Suprapubic skin (tissue), 4 donors: ENCODE results near the gene LMX1B. TPM values are rescaled to one million over a fixed set of nuclear protein-coding genes. Genes with fewer than 3 reads are reported as not detected.

Experiments used
- DNase-seq, 2 donors: peaks; one replicate each; pipeline ENCODE4 v3.0.0-alpha.2; 2019; ENCODE audit warnings: low spot score in 2 of 2
- H3K27ac ChIP-seq: fragments of 200-600 bp; sonication (generic); one replicate; pipeline ENCODE4 v1.5.1; 2019
- H3K27me3 ChIP-seq: fragments of 200-600 bp; sonication (generic); one replicate; pipeline ENCODE4 v1.5.1; 2019
- H3K36me3 ChIP-seq: fragments of 200-600 bp; sonication (generic); one replicate; pipeline ENCODE4 v1.5.1; 2019
- H3K4me1 ChIP-seq: fragments of 200-600 bp; sonication (generic); one replicate; pipeline ENCODE4 v1.5.1; 2019
- H3K4me3 ChIP-seq: fragments of 200-600 bp; sonication (generic); one replicate; pipeline ENCODE4 v1.5.1; 2019; ENCODE audit warnings: mild to moderate bottlenecking
- H3K9me3 ChIP-seq: fragments of 200-600 bp; sonication (generic); one replicate; pipeline ENCODE4 v1.5.1; 2019
- CTCF ChIP-seq, 2 donors: fragments of 200-600 bp in 1 of 2; fragments of 450-650 bp in 1 of 2; sonication (generic) in 1 of 2; IDR thresholded peaks; one replicate each; pipeline ENCODE4 v1.5.1; 2016 to 2019; ENCODE audit warnings: antibody characterized with exemption in 2 of 2, mild to moderate bottlenecking in 1 of 2, moderate library complexity in 1 of 2
- EP300 ChIP-seq: sonication (generic); formaldehyde crosslinking; IDR thresholded peaks from one replicate; pipeline ENCODE4 v1.6.1; 2017; ENCODE audit warnings: antibody characterized with exemption
- POLR2A ChIP-seq, 2 donors: fragments of 450-650 bp; IDR thresholded peaks; one replicate each; pipeline ENCODE4 v1.6.1; 2017; ENCODE audit warnings: antibody characterized with exemption in 2 of 2, mild to moderate bottlenecking in 2 of 2, moderate library complexity in 2 of 2
- POLR2AphosphoS5 ChIP-seq, 3 donors: sonication (generic); formaldehyde crosslinking; IDR thresholded peaks; one replicate each; pipeline ENCODE4 v1.6.1; 2017; ENCODE audit warnings: antibody characterized with exemption in 3 of 3
- WGBS: methylation state at CpG from one replicate; pipeline ENCODE4 v1.1.5; 2018; 5-methylcytosine and 5-hydroxymethylcytosine counted together
- total RNA-seq, 4 donors: library from RNA; depleted of rRNA; stranded (reverse); fragments of >200 nt; gene quantifications; one replicate each; pipeline ENCODE4 v1.1.0, GENCODE V29; 2016

Gene LMX1B
- total RNA-seq, 4 donors from 2014 or later, result 2.4 to 7.8 (median 5.7) TPM

GRCh38 chr9:126628969-126629674 is 15.4 kb downstream of the LMX1B start:
- Histone ChIP-seq H3K9me3 (no peaks in the 10 kb centered on the region), H3K4me3 (no peak overlapping the region), H3K27ac (no peak overlapping the region), H3K4me1 (peaks cover 11% of the 10 kb centered on the region), H3K27me3 (peaks cover 90% of the 10 kb centered on the region), H3K36me3 (no peaks in the 10 kb centered on the region)
- WGBS, result 55% methylated on average over 11 of the region's 11 CpGs
- DNase-seq, result no peak
- TF ChIP-seq POLR2A (IDR thresholded peaks at IDR 0.05) (no peak), CTCF (IDR thresholded peaks at IDR 0.05) (no peak), EP300 (no peak), POLR2AphosphoS5 (IDR thresholded peaks at IDR 0.05) (no peak)

- TF ChIP-seq POLR2A (IDR thresholded peaks at IDR 0.05), result no peak
- no peak for TF ChIP-seq POLR2AphosphoS5 (IDR thresholded peaks at IDR 0.05)
- no peak for TF ChIP-seq CTCF (IDR thresholded peaks at IDR 0.05)
- no peak for TF ChIP-seq EP300
- 55% methylated on average over 12 of the region's 20 CpGs for WGBS
- H3K27ac ChIP-seq, result no peak overlapping the region
- no peaks in the 10 kb centered on the region for H3K9me3 ChIP-seq
- peaks cover 83% of the 10 kb centered on the region for H3K27me3 ChIP-seq
- DNase-seq, result no peak
- H3K4me3 ChIP-seq, result no peak overlapping the region
- H3K36me3 ChIP-seq, result no peaks in the 10 kb centered on the region
- H3K4me1 ChIP-seq, result peaks cover 2% of the 10 kb centered on the region
Observed at GRCh38 chr9:126630458-126631237, 16.9 kb downstream of the LMX1B start.

GRCh38 chr9:126631254-126631653 is 17.5 kb downstream of the LMX1B start:
- Histone ChIP-seq H3K36me3 (no peaks in the 10 kb centered on the region), H3K9me3 (no peaks in the 10 kb centered on the region), H3K4me1 (no peaks in the 10 kb centered on the region), H3K27ac (no peak overlapping the region), H3K4me3 (no peak overlapping the region), H3K27me3 (peaks cover 83% of the 10 kb centered on the region)
- TF ChIP-seq POLR2A (IDR thresholded peaks at IDR 0.05) (no peak), EP300 (no peak), POLR2AphosphoS5 (IDR thresholded peaks at IDR 0.05) (no peak), CTCF (IDR thresholded peaks at IDR 0.05) (no peak)
- no peak for DNase-seq
- WGBS, result 34% methylated on average over 6 of the region's 6 CpGs

- H3K27me3 ChIP-seq, result peaks cover 85% of the 10 kb centered on the region
- no peaks in the 10 kb centered on the region for H3K36me3 ChIP-seq
- TF ChIP-seq POLR2AphosphoS5 (IDR thresholded peaks at IDR 0.05) (no peak), POLR2A (IDR thresholded peaks at IDR 0.05) (no peak), CTCF (IDR thresholded peaks at IDR 0.05) (no peak), EP300 (no peak)
- peaks cover 15% of the 10 kb centered on the region for H3K4me1 ChIP-seq
- H3K9me3 ChIP-seq, result no peaks in the 10 kb centered on the region
- H3K4me3 ChIP-seq, result no peak overlapping the region
- 61% methylated on average over 10 of the region's 17 CpGs for WGBS
- H3K27ac ChIP-seq, result no peak overlapping the region
- DNase-seq, result no peak
Observed at GRCh38 chr9:126633881-126634558, 20.3 kb downstream of the LMX1B start.

- DNase-seq, result no peak
- H3K27ac ChIP-seq, result no peak overlapping the region
- peaks cover 84% of the 10 kb centered on the region for H3K27me3 ChIP-seq
- WGBS, result 54% methylated on average over 4 of the region's 8 CpGs
- no peak overlapping the region for H3K4me3 ChIP-seq
- peaks cover 17% of the 10 kb centered on the region for H3K4me1 ChIP-seq
- TF ChIP-seq CTCF (IDR thresholded peaks at IDR 0.05), result no peak
- no peak for TF ChIP-seq POLR2A (IDR thresholded peaks at IDR 0.05)
- no peak for TF ChIP-seq POLR2AphosphoS5 (IDR thresholded peaks at IDR 0.05)
- TF ChIP-seq EP300, result no peak
- H3K9me3 ChIP-seq, result no peaks in the 10 kb centered on the region
- H3K36me3 ChIP-seq, result no peaks in the 10 kb centered on the region
Observed at GRCh38 chr9:126635061-126635460, 21.3 kb downstream of the LMX1B start.
